Thymus (tissue), 11 donors: ENCODE measurements around the gene NNAT. TPM values are rescaled to one million over a fixed set of nuclear protein-coding genes. Genes with fewer than 3 reads are reported as not detected.

Source experiments
- DNase-seq, 9 donors: peaks; one replicate each; pipeline ENCODE4 v3.0.0-alpha.2; 2013; ENCODE audit warnings: low spot score in 9 of 9, low read depth in 6 of 9, missing footprints in 1 of 9
- H3K27ac ChIP-seq, 2 donors: one replicate each; pipeline ENCODE4 v1.5.1; 2013; ENCODE audit warnings: control low read depth in 1 of 2, low read depth in 1 of 2, low read length in 1 of 2, mild to moderate bottlenecking in 1 of 2, moderate library complexity in 1 of 2
- H3K27me3 ChIP-seq, 2 donors: one replicate each; pipeline ENCODE4 v1.5.1; 2013; ENCODE audit warnings: low read length in 1 of 2; ENCODE audit not compliant: control insufficient read depth in 2 of 2, insufficient read depth in 1 of 2
- H3K36me3 ChIP-seq, 2 donors: one replicate each; pipeline ENCODE4 v1.5.1; 2013; ENCODE audit warnings: low read length in 1 of 2, mild to moderate bottlenecking in 1 of 2, moderate library complexity in 1 of 2; ENCODE audit not compliant: control insufficient read depth in 2 of 2, insufficient read depth in 2 of 2
- H3K4me1 ChIP-seq, 2 donors: one replicate each; pipeline ENCODE4 v1.5.1; 2013; ENCODE audit warnings: low read length in 2 of 2; ENCODE audit not compliant: control insufficient read depth in 2 of 2, insufficient read depth in 2 of 2
- H3K4me3 ChIP-seq, 2 donors: one replicate each; pipeline ENCODE4 v1.5.1; 2013; ENCODE audit warnings: low read length in 2 of 2, control low read depth in 1 of 2, mild to moderate bottlenecking in 1 of 2
- H3K9me3 ChIP-seq, 2 donors: one replicate each; pipeline ENCODE4 v1.5.1; 2013; ENCODE audit warnings: low read length in 1 of 2, mild to moderate bottlenecking in 1 of 2; ENCODE audit not compliant: control insufficient read depth in 2 of 2, insufficient read depth in 1 of 2
- WGBS: extraction: QIAGEN DNeasy Blood & Tissue Kit; methylation state at CpG from one replicate; pipeline ENCODE4 v1.1.7; 2013; 5-methylcytosine and 5-hydroxymethylcytosine counted together
- polyA plus RNA-seq: library from polyadenylated mRNA; stranded (reverse); fragments of 200-250 nt; gene quantifications from one replicate; pipeline ENCODE4 v1.2.3, GENCODE V29; 2013
- total RNA-seq: library from RNA; stranded (reverse); fragments of 120-200 nt; gene quantifications from one replicate; pipeline ENCODE4 v1.2.4, GENCODE V29; 2013
- donor health status: healthy.

Gene NNAT
- total and polyA plus RNA-seq, 2 donors: 16.1 to 19.9 TPM

DNA sequence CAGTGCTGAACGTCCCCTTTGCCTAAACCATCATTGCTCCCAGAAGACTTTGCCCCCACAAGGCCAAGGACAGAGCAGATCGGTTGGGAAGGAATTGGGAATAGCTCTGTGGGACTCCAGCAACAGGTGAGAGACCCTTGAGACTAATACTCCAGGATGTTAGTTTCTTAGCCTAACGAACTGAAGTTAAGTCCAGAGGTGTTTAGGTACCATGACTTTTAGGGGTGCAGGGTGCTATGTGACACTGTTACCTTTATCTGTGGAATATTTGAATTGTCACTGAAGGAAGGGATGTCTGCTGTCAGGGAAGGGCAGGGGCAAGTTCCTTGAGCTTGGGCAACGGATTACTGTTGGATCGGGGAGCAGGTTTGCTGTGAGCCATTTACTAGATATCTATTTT, 4.8 kb downstream of the NNAT start:
- WGBS: 94% methylated on average over 5 of the region's 5 CpGs
- peaks cover 5 to 8% of the 10 kb centered on the region in 2 donors for H3K9me3 ChIP-seq
- peaks cover 9 to 38% of the 10 kb centered on the region in 2 donors for H3K4me1 ChIP-seq
- no peaks in the 10 kb centered on the region for H3K36me3 ChIP-seq
- H3K4me3 ChIP-seq: peak overlapping the region in 1 of 2 donors; percentile 66
- no peak overlapping the region for H3K27ac ChIP-seq
- no peak for DNase-seq
- H3K27me3 ChIP-seq: peaks cover 0 to 22% of the 10 kb centered on the region in 2 donors

GRCh38 chr20:37526238-37526838, 5.3 kb downstream of the NNAT start:
- peak in 1 of 9 donors; percentile 28 for DNase-seq
- peaks cover 2 to 3% of the 10 kb centered on the region in 2 donors for H3K9me3 ChIP-seq
- WGBS: 22% methylated on average over 10 of the region's 10 CpGs
- peaks cover 0 to 17% of the 10 kb centered on the region in 2 donors for H3K27me3 ChIP-seq
- H3K27ac ChIP-seq: peak overlapping the region in 1 of 2 donors; percentile 26
- H3K36me3 ChIP-seq: no peaks in the 10 kb centered on the region
- H3K4me1 ChIP-seq: peaks cover 9 to 33% of the 10 kb centered on the region in 2 donors
- peak overlapping the region; percentile 66 to 99 for H3K4me3 ChIP-seq

- peaks cover 9 to 31% of the 10 kb centered on the region in 2 donors for H3K4me1 ChIP-seq
- peak overlapping the region; percentile 66 to 99 for H3K4me3 ChIP-seq
- DNase-seq: peak in 1 of 9 donors; percentile 11
- H3K27me3 ChIP-seq: peaks cover 0 to 12% of the 10 kb centered on the region in 2 donors
- H3K9me3 ChIP-seq: no peaks in the 10 kb centered on the region
- H3K27ac ChIP-seq: peak overlapping the region; percentile 47 to 96
- WGBS: 4% methylated on average over 28 of the region's 28 CpGs
- no peaks in the 10 kb centered on the region for H3K36me3 ChIP-seq
Measured at GRCh38 chr20:37526839-37527637, 6.0 kb downstream of the NNAT start.

GRCh38 chr20:37527638-37528445, 6.8 kb downstream of the NNAT start, which contains the start of gene BLCAP:
Gene BLCAP, minus strand, starts transcription at chr20:37527876. Its CDS starts 8,702 bp downstream, at chr20:37519174.
- Histone ChIP-seq H3K27ac (peak within 1 kb of the TSS; percentile 90 to 96), H3K4me1 (peaks cover 9 to 29% of the 10 kb centered on the region in 2 donors), H3K4me3 (peak within 1 kb of the TSS; percentile 66 to 99), H3K9me3 (no peaks in the 10 kb centered on the region), H3K27me3 (peaks cover 0 to 5% of the 10 kb centered on the region in 2 donors), H3K36me3 (no peaks in the 10 kb centered on the region)
- WGBS: under 1% methylated on average over 62 of the region's 62 CpGs
- peak; percentile 81 to 96 (median 88) for DNase-seq

DNA sequence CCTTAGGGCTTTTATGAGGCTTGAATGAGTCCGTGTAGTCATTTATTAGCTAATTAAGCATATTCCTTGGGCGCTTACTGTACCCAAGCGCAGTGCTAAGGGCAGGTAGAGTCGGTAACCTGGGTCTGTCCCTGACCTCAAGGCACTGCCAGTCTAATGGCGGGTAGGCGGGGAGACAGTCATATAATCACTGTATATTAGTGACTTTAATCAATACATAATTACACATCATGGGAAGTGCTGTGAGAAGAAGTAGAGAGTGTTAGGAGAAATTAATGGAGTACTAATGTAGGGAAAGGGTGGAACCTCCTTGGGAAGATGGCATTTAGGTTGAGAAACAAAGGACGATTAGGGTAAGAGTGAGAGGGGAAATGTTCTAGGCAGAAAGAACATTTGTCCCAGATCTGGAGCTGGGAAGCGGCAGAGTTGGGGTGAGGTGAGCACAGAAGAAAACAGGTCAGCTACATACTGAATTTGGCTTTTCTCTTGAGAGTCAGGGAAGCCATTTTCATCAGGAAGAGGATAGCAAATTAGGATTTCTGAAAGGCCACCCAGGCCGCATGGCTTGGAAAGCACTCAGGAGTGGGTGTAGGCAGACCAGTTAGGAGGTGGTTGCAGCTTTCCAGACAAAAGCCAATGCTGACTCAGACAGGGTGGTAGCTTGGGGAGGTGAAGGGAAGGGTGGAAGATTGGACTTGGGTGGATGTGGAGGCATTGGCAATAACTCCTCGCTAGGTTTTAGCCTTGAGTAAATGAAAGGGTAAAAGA, 7.6 kb downstream of the NNAT start:
- Histone ChIP-seq H3K27me3 (peaks cover 0 to 2% of the 10 kb centered on the region in 2 donors), H3K27ac (no peak overlapping the region), H3K4me1 (peaks cover 9 to 29% of the 10 kb centered on the region in 2 donors), H3K36me3 (no peaks in the 10 kb centered on the region), H3K4me3 (peak overlapping the region; percentile 66 to 99), H3K9me3 (no peaks in the 10 kb centered on the region)
- DNase-seq: no peak
- WGBS: 55% methylated on average over 10 of the region's 10 CpGs

DNA sequence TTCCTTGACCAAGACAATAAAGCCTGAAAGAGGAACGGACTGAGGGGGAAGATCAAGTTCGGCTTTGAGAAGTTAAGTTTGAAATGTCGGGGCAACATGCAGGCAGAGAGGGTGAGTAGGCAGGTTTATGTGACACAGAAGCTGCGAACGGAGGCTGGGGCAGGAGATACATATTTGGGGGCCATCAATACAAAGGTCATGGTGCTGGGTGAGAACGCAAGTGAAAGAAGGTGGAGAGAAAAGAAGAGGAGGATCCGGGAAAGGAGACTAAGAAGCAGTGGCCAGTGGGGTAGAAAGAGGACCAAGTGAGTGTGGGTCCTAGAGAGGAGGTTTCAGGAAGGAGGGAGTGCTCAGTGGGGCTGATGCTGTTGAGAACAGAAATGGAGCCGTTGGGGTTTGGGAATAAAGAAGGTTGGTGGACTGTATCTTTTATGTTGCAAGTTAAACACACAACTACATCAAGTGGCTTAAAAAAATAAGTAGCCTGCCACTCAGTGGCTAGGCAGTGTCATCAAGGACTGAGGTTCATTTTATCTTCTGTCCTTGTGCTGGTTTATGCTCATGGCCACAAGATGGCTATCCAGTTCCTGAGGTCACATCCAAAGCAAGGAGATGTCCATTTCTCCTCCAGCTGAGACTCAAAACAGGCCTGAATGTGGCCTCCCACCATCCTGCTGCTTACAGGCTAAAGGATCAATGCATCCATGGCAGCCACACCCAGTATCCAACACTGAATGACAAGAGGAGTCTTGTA, 8.3 kb downstream of the NNAT start:
- no peaks in the 10 kb centered on the region for H3K9me3 ChIP-seq
- DNase-seq: no peak
- H3K4me1 ChIP-seq: peaks cover 9 to 29% of the 10 kb centered on the region in 2 donors
- WGBS: 84% methylated on average over 8 of the region's 8 CpGs
- no peak overlapping the region for H3K27ac ChIP-seq
- no peaks in the 10 kb centered on the region for H3K36me3 ChIP-seq
- H3K4me3 ChIP-seq: no peak overlapping the region
- H3K27me3 ChIP-seq: peaks cover 0 to 2% of the 10 kb centered on the region in 2 donors

DNA sequence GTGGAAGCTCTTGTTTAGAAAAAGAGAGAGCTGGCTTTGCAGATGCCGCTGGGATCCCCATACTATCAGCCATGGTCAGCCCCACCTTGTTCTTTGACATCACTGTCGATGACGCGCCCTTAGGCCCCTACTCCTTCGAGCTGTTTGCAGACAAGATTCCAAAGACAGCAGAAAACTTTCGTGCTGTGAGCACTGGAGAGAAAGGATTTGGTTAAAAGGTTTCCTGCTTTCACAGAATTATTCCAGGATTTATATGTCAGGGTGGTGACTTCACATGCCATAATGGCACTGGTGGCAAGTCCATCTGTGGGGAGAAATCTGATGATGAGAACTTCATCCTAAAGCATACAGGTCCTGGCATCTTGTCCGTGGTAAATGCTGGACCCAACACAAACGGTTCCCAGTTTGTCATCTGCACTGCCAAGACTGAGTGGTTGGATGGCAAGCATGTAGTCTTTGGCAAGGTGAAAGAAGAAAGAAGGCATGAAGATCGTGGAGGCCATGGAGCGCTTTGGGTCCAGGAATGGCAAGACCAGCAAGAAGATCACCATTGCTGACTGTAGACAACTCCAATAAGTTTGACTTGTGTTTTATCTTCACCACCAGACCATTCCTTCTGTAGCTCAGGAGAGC, 9.0 kb downstream of the NNAT start:
- H3K36me3 ChIP-seq: no peaks in the 10 kb centered on the region
- H3K27me3 ChIP-seq: peaks cover 0 to 2% of the 10 kb centered on the region in 2 donors
- DNase-seq: no peak
- H3K27ac ChIP-seq: no peak overlapping the region
- H3K4me3 ChIP-seq: no peak overlapping the region
- WGBS: 95% methylated on average over 10 of the region's 10 CpGs
- no peaks in the 10 kb centered on the region for H3K9me3 ChIP-seq
- peaks cover 9 to 23% of the 10 kb centered on the region in 2 donors for H3K4me1 ChIP-seq
